ENCODE measurements around the gene MYO1B. TPM values are rescaled to one million over a fixed set of nuclear protein-coding genes. Genes with fewer than 3 reads are reported as not detected.
A peak's percentile ranks its signal among the peaks of the same experiment; 100 is the strongest.

MYO1B gene
- 100 to 1,000 TPM; 136 to 305 TPM for total RNA-seq
- polyA plus RNA-seq (ENCODE audit: insufficient read length in 6 of 6): 100 to 1,000 TPM; 181 to 229 (median 197) TPM
- long read RNA-seq, donor 1, full-length matches to known transcripts: 19 of 70 reads
- long read RNA-seq, donor 1, partial matches to known transcripts: 51 of 70 reads
- long read RNA-seq, donor 1, other reads (novel, unspliced or antisense): 0 of 70 reads
- long read RNA-seq, donor 2, full-length matches to known transcripts: 13 of 43 reads
- long read RNA-seq, donor 2, partial matches to known transcripts: 30 of 43 reads
- long read RNA-seq, donor 2, other reads (novel, unspliced or antisense): 0 of 43 reads
- long read RNA-seq, donor 3, full-length matches to known transcripts: 9 of 14 reads
- long read RNA-seq, donor 3, partial matches to known transcripts: 5 of 14 reads
- long read RNA-seq, donor 3, other reads (novel, unspliced or antisense): 0 of 14 reads
- long read RNA-seq, donor 4, full-length matches to known transcripts: 2 of 43 reads
- long read RNA-seq, donor 4, partial matches to known transcripts: 39 of 43 reads
- long read RNA-seq, donor 4, other reads (novel, unspliced or antisense): 2 of 43 reads
- long read RNA-seq, donor 5, full-length matches to known transcripts: 9 of 14 reads
- long read RNA-seq, donor 5, partial matches to known transcripts: 5 of 14 reads
- long read RNA-seq, donor 5, other reads (novel, unspliced or antisense): 0 of 14 reads
- long read RNA-seq, donor 6, full-length matches to known transcripts: 5 of 11 reads
- long read RNA-seq, donor 6, partial matches to known transcripts: 6 of 11 reads
- long read RNA-seq, donor 6, other reads (novel, unspliced or antisense): 0 of 11 reads
- long read RNA-seq, donor 7, full-length matches to known transcripts: 7 of 7 reads
- long read RNA-seq, donor 7, partial matches to known transcripts: 0 of 7 reads
- long read RNA-seq, donor 7, other reads (novel, unspliced or antisense): 0 of 7 reads
- long read RNA-seq, donor 8, full-length matches to known transcripts: 16 of 40 reads
- long read RNA-seq, donor 8, partial matches to known transcripts: 24 of 40 reads
- long read RNA-seq, donor 8, other reads (novel, unspliced or antisense): 0 of 40 reads
- long read RNA-seq, donor 9, full-length matches to known transcripts: 1 of 1 reads
- long read RNA-seq, donor 9, partial matches to known transcripts: 0 of 1 reads
- long read RNA-seq, donor 9, other reads (novel, unspliced or antisense): 0 of 1 reads
- long read RNA-seq, donor 10, partial matches to known transcripts: 7 of 8 reads
- long read RNA-seq, donor 10, other reads (novel, unspliced or antisense): 1 of 8 reads
- long read RNA-seq, donor 11, full-length matches to known transcripts: 5 of 17 reads
- long read RNA-seq, donor 11, partial matches to known transcripts: 12 of 17 reads
- long read RNA-seq, donor 11, other reads (novel, unspliced or antisense): 0 of 17 reads
- long read RNA-seq, donor 12, full-length matches to known transcripts: 13 of 53 reads
- long read RNA-seq, donor 12, partial matches to known transcripts: 40 of 53 reads
- long read RNA-seq, donor 12, other reads (novel, unspliced or antisense): 0 of 53 reads

DNA sequence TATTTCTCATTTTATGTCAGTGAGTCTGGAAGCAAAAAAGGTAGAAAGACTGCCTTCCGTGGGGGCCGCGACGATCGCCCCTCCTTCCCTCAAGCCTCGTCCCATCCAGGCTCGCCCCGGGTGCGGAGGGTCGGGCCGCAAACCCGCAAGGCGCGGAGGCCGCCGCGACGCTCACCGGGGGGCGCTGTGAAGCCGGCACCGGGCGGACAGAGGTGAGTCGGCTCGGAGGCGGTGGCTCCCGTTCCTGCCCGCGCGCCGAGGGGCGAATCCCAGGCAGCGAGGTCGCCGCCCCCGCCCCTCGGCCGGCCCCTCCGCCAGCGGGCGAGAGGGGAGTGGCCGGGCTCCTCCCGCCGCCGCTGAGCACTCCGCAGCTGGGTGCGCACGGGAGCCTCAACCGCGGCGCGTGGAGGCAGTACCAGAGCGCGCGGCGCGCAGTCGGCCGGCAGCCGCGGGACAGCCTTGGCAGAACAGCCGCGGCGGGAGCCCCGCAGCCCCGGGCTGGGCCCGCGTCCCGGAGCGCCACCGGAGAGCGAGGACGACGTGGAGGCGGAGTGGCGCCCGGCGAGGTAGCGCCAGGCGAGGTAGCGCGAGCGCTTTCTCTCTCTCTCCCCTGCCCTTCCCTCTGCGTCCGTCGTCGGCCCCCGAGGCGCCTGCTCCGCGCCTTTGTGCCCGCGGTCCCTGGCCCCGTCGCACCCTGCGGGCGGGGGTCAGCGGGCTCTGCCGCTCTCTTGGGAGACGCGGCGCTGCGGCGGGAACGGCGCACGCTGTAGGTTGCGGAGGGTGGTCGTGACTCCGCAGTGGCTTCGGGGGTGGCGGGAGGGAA is at the start of gene MYO1B:
TSS of gene MYO1B (plus strand) at position 359 of the 823 bp plus-strand sequence. CDS start 31,492 bp downstream, outside the sequence.
- peak within 1 kb of the TSS; percentile 68 to 70 for H3K4me3 ChIP-seq
- intact Hi-C loops (cut with DNase I): no loop called here
- peak within 1 kb of the TSS; percentile 90 for H3K27ac ChIP-seq
- ATAC-seq (peak; percentile 84), DNase-seq (peak; percentile 71 to 92 (median 84))
- no peaks in the 10 kb centered on the region for H3K9me3 ChIP-seq
- peaks cover 2 to 32% of the 10 kb centered on the region in 2 donors for H3K27me3 ChIP-seq
- H3K4me1 ChIP-seq: peaks cover 24 to 38% of the 10 kb centered on the region in 2 donors
- no peaks in the 10 kb centered on the region for H3K36me3 ChIP-seq
- TF ChIP-seq, protein P1, sequence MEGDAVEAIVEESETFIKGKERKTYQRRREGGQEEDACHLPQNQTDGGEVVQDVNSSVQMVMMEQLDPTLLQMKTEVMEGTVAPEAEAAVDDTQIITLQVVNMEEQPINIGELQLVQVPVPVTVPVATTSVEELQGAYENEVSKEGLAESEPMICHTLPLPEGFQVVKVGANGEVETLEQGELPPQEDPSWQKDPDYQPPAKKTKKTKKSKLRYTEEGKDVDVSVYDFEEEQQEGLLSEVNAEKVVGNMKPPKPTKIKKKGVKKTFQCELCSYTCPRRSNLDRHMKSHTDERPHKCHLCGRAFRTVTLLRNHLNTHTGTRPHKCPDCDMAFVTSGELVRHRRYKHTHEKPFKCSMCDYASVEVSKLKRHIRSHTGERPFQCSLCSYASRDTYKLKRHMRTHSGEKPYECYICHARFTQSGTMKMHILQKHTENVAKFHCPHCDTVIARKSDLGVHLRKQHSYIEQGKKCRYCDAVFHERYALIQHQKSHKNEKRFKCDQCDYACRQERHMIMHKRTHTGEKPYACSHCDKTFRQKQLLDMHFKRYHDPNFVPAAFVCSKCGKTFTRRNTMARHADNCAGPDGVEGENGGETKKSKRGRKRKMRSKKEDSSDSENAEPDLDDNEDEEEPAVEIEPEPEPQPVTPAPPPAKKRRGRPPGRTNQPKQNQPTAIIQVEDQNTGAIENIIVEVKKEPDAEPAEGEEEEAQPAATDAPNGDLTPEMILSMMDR (IDR thresholded peaks at IDR 0.05): peak in 1 of 2 donors; percentile 47

DNA sequence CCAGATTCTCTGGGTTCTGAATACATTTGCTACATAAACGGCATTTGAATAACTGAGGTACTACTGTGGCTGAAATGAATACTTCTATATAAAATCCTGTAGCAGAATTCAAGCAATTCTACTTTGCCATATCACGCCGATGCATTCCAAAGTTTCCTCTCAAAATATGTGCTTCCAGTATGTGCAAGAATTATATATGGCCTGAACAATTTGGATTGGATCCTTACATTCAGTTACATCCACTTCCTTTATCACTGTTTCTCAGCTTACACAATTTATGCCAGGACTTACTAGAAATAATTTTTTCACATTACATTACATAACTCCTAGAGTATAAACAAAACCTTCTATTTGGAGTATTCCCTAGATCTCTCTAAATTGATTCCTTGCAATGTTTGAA is 48.1 kb upstream of the MYO1B start:
- peaks cover 0 to 34% of the 10 kb centered on the region in 2 donors for H3K4me1 ChIP-seq
- intact Hi-C loops (cut with DNase I): no loop called here
- no peaks in the 10 kb centered on the region for H3K36me3 ChIP-seq
- H3K27ac ChIP-seq: no peak overlapping the region
- ATAC-seq (no peak), DNase-seq (no peak)
- H3K4me3 ChIP-seq: no peak overlapping the region
- no peaks in the 10 kb centered on the region for H3K9me3 ChIP-seq
- TF ChIP-seq, protein P1 (IDR thresholded peaks at IDR 0.05): no peak
- no peaks in the 10 kb centered on the region for H3K27me3 ChIP-seq

- H3K27me3 ChIP-seq: no peaks in the 10 kb centered on the region
- H3K36me3 ChIP-seq: no peaks in the 10 kb centered on the region
- ATAC-seq: no peak
- H3K27ac ChIP-seq: no peak overlapping the region
- no peak overlapping the region for H3K4me3 ChIP-seq
- no peak for DNase-seq
- intact Hi-C loops (cut with DNase I): no loop called here
- H3K9me3 ChIP-seq: no peaks in the 10 kb centered on the region
- TF ChIP-seq, protein P1 (IDR thresholded peaks at IDR 0.05): no peak
- peaks cover 10 to 34% of the 10 kb centered on the region in 2 donors for H3K4me1 ChIP-seq
These were observed 46.9 kb upstream of the MYO1B start for GRCh38 chr2:191198271-191198670.

GRCh38 chr2:191199929-191200512 is 45.2 kb upstream of the MYO1B start:
- H3K4me1 ChIP-seq: peaks cover 11 to 31% of the 10 kb centered on the region in 2 donors
- H3K36me3 ChIP-seq: no peaks in the 10 kb centered on the region
- DNase-seq (no peak), ATAC-seq (no peak)
- no peaks in the 10 kb centered on the region for H3K27me3 ChIP-seq
- no peak overlapping the region for H3K4me3 ChIP-seq
- TF ChIP-seq, protein P1 (IDR thresholded peaks at IDR 0.05): no peak
- intact Hi-C loops (cut with DNase I): no loop called here
- no peaks in the 10 kb centered on the region for H3K9me3 ChIP-seq
- no peak overlapping the region for H3K27ac ChIP-seq

Measured in left lung (tissue), 14 donors.